Muscle of leg (tissue), 11 donors: ENCODE results near the gene TMEM52. TPM values are rescaled to one million over a fixed set of nuclear protein-coding genes. Genes with fewer than 3 reads are reported as not detected.
"Not testable (repeated sequence)": the region's sequence is repeated elsewhere in the genome, so short reads cannot be mapped to it uniquely, and the experiment has no call there.

ENCODE experiments used
- DNase-seq: peaks from one replicate; pipeline ENCODE4 v3.0.0; 2013
- H3K27ac ChIP-seq: one replicate; pipeline ENCODE4 v1.5.1; 2013; ENCODE audit warnings: mild to moderate bottlenecking, low read length, control low read depth
- H3K27me3 ChIP-seq: one replicate; pipeline ENCODE4 v1.6.1; 2013; ENCODE audit warnings: low read length; ENCODE audit not compliant: control insufficient read depth, insufficient read depth
- H3K36me3 ChIP-seq: one replicate; pipeline ENCODE4 v1.6.1; 2013; ENCODE audit warnings: low read length; ENCODE audit not compliant: control insufficient read depth, insufficient read depth
- H3K4me1 ChIP-seq: one replicate; pipeline ENCODE4 v1.6.1; 2013; ENCODE audit warnings: low read length; ENCODE audit not compliant: control insufficient read depth, insufficient read depth
- H3K4me3 ChIP-seq: one replicate; pipeline ENCODE4 v1.5.1; 2013; ENCODE audit warnings: low read length, control low read depth
- H3K9me3 ChIP-seq: replicated peaks from 2 replicates; pipeline ENCODE4 v1.6.1; 2013; ENCODE audit warnings: low read depth, low read length; ENCODE audit not compliant: control insufficient read depth
- WGBS: methylation state at CpG from one replicate; pipeline ENCODE4 v1.1.5; 2013; ENCODE audit warnings: missing lambda C conversion rate; ENCODE audit not compliant: insufficient coverage; 5-methylcytosine and 5-hydroxymethylcytosine counted together
- polyA plus RNA-seq, 8 donors: library from polyadenylated mRNA; unstranded; fragments of 120-200 nt; gene quantifications; one replicate each; pipeline versions ENCODE4 v1.2.1 to v1.2.3, GENCODE V29; 2013; ENCODE audit warnings: inconsistent platforms in 1 of 8, low replicate concordance in 1 of 8; ENCODE audit not compliant: insufficient read length in 8 of 8, insufficient read depth in 1 of 8
- total RNA-seq: library from RNA; stranded (reverse); fragments of 120-200 nt; gene quantifications from one replicate; pipeline ENCODE4 v1.2.4, GENCODE V29; 2013

Gene TMEM52
- total and polyA plus RNA-seq, 9 donors, result 43.3 to 129 (median 84.8) TPM

DNA sequence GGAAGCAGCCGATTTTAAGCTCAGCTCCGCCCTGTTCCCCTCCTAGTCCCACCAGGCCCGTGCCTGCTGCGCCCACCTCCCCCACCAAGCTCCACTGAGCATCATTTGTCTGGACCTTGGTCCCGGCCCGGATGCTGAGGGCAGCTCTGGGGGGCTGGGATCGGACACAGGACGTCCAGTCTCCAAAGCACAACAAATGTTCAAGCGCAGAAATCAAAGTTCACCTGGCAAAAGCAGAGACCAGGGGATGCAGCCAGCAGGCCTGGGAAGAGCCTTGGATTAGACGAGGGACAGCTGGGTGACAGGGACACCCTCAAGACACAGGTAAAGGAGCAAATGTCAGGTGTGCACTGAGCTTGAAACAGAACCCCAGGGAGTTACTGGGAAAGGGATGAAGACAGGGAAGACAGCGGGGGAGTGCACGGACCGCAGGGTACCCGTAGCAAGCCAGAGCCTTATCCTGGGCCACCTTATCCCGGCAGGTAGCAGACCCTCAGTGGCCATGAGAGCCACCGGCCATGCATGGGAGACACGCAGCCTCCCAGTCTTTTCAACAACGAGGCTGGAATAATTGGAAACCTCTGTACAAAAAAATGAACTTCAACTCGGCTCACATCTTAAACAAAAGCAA is 22.2 kb upstream of the TMEM52 start:
- H3K36me3 ChIP-seq, result no peaks in the 10 kb centered on the region
- no peak overlapping the region for H3K27ac ChIP-seq
- WGBS, result 54% methylated on average over 17 of the region's 19 CpGs
- no peak for DNase-seq
- H3K4me1 ChIP-seq, result peaks cover 15% of the 10 kb centered on the region
- H3K4me3 ChIP-seq, result no peak overlapping the region
- no peaks in the 10 kb centered on the region for H3K9me3 ChIP-seq
- H3K27me3 ChIP-seq, result peaks cover 8% of the 10 kb centered on the region

DNA sequence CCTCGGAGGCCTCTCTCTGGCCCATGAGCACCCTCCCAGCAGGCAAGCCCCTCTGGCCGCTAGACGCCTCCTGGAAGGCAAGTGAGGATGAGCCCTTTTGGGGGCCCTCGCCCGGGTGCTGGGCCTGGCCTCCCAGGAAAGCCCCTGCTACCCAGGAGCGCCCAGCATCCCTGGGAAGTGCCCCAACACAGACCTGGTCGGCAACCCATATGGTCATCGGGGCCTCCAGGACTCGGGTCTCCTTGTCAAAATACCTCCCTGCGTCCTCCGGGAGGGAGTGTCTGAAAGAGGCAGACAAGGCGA is 21.0 kb upstream of the TMEM52 start:
- 73% methylated on average over 12 of the region's 12 CpGs for WGBS
- H3K27ac ChIP-seq, result no peak overlapping the region
- no peak for DNase-seq
- H3K4me3 ChIP-seq, result no peak overlapping the region
- H3K27me3 ChIP-seq, result peaks cover 5% of the 10 kb centered on the region
- H3K9me3 ChIP-seq, result no peaks in the 10 kb centered on the region
- no peaks in the 10 kb centered on the region for H3K36me3 ChIP-seq
- H3K4me1 ChIP-seq, result peaks cover 11% of the 10 kb centered on the region

DNA sequence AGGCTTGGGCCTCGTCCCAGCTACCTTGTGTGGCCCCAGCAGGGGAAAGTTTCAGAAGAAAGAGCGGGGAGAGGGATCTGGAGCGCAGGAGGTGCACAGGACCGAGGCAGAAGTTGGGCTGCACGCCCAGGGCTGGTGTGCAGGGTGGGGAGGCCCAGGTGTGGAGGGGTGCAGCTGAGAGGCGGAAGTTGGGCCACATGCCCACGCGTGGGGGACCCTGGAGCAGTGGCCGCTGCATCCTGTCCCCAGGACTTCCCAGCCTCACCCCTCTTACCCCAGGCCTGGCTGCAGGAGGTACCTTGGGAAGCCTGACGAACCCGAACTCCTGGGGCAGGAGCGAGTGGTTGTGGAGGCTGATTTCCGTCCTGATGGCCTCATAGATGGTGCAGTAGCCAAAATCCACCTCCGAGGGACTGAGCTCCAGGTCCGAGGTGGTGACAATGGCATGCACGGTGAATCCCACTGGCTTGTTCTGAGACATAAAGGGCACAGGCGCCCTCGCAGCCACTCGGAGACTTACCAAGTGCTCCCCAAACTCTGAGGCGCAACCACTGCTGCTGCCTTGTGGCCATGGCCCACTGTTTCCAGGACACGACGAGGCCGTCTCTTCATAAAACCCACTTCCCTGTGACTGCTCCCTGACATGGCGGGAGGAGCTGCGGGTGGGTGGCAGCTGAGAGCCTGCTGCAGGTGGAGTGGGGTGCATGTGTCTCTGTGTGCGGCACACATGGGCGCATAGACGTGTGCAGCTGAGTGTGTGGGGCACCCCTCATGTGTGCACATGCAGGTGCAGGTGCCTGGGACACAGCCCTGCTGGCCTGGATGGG is 20.4 kb upstream of the TMEM52 start:
- 79% methylated on average over 22 of the region's 28 CpGs for WGBS
- H3K4me3 ChIP-seq, result no peak overlapping the region
- peaks cover 11% of the 10 kb centered on the region for H3K4me1 ChIP-seq
- H3K27me3 ChIP-seq, result peaks cover 5% of the 10 kb centered on the region
- H3K27ac ChIP-seq, result no peak overlapping the region
- H3K9me3 ChIP-seq, result no peaks in the 10 kb centered on the region
- no peaks in the 10 kb centered on the region for H3K36me3 ChIP-seq
- no peak for DNase-seq

DNA sequence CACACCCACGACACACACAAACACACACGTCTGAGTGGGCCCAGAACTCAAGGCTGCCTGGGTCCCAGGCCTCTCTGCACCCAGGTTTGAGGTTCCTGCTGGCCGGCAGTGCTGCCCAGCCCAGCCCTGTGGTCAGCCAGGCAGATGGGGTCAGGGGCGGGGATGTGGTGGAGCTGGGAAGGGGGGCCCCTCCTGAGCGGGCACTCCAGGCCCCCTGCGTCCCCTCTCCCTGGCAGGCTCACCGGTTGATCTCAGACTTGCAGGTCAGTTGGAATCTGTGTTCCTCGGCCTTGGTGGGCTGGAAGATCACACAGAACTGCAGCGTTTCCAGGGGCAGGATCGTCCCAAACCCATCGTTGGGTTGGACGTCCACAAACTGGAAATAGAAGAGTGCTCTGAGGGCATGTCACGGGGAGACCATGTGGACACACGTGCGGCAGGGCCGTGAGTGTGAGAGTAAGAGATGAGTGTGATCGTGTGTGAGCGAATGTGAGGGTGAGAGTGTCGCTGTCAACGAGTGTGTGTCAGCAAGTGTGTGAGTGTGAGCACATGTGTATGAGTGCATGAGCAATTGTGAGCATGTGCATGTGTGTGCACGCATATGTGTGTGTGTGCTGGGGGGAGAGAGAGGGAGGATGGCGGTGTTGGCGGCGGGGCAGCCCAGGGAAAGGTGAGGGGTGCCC is 19.7 kb upstream of the TMEM52 start:
- WGBS, result 73% methylated on average over 24 of the region's 24 CpGs
- no peaks in the 10 kb centered on the region for H3K36me3 ChIP-seq
- H3K27me3 ChIP-seq, result peaks cover 5% of the 10 kb centered on the region
- no peak for DNase-seq
- H3K27ac ChIP-seq, result no peak overlapping the region
- H3K4me1 ChIP-seq, result peaks cover 5% of the 10 kb centered on the region
- no peaks in the 10 kb centered on the region for H3K9me3 ChIP-seq
- no peak overlapping the region for H3K4me3 ChIP-seq

DNA sequence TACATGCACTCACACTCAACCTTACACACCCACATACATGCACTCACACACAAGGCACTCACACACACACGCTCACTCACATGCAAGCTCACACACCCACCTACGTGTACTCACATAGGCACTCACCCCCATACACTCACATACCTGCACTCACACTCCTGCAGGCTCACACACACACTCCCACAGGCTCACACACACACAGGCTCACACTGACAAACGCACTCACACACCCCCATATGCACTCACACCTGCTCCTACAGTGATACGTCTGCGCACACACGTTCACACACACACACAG is 19.1 kb upstream of the TMEM52 start:
- WGBS, result 77% methylated on average over 6 of the region's 6 CpGs
- Histone ChIP-seq H3K27ac (no peak overlapping the region), H3K36me3 (no peaks in the 10 kb centered on the region), H3K4me1 (peaks cover 5% of the 10 kb centered on the region), H3K9me3 (no peaks in the 10 kb centered on the region), H3K4me3 (no peak overlapping the region), H3K27me3 (peaks cover 5% of the 10 kb centered on the region)
- DNase-seq, result no peak

DNA sequence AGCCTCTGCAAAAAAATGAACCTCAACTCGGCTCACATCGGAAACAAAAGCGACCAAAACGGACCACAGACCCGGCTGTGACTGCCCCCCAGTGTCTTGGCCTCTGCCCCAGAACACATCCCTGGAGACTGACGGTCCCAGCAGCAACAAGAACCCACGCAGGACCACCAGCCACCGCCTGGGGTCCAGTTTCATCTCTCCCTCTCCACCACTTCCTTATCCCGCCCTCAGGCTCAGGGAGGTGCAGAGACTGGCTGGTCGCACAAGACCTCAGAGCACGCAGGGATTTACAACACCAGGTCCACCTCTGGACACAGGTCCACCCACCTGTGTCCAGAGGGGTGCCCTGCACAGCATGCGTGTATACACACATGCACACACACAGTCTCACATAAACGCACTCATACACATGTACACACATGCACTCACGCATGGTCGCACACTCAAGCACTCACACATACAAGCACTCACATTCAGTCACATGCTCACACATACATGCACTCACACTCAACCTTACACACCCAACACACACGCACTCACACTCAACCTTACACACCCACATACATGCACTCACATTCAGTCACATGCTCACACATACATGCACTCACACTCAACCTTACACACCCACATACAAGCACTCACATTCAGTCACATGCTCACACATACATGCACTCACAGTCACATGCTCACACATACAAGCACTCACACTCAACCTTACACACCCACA is 18.6 kb upstream of the TMEM52 start:
- no peak for DNase-seq
- no peaks in the 10 kb centered on the region for H3K9me3 ChIP-seq
- peaks cover 5% of the 10 kb centered on the region for H3K4me1 ChIP-seq
- 71% methylated on average over 16 of the region's 16 CpGs for WGBS
- H3K4me3 ChIP-seq, result no peak overlapping the region
- H3K27ac ChIP-seq, result no peak overlapping the region
- peaks cover 5% of the 10 kb centered on the region for H3K27me3 ChIP-seq
- no peaks in the 10 kb centered on the region for H3K36me3 ChIP-seq

DNA sequence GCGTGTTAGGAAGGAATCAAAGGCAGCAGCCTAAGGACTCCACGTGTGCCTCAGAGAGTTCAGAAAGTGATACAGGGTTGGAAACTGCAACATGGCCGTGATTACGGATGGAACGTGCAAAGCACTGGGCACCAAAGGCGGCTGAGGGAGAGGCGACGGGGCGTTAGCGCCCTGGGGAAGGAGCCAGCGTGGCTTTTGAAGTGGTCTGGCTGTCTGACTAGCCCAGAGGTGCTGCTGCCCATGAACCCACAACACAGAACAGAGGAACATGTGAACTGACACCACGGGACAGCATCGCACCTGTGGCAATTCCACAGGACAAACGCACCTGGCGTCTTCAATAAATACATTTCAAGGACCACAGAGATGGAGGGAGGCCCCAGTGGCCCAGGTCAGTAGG is 18.0 kb upstream of the TMEM52 start:
- Histone ChIP-seq H3K36me3 (no peaks in the 10 kb centered on the region), H3K27me3 (peaks cover 5% of the 10 kb centered on the region), H3K27ac (no peak overlapping the region), H3K9me3 (no peaks in the 10 kb centered on the region), H3K4me3 (no peak overlapping the region), H3K4me1 (no peaks in the 10 kb centered on the region)
- no peak for DNase-seq
- 68% methylated on average over 11 of the region's 15 CpGs for WGBS

DNA sequence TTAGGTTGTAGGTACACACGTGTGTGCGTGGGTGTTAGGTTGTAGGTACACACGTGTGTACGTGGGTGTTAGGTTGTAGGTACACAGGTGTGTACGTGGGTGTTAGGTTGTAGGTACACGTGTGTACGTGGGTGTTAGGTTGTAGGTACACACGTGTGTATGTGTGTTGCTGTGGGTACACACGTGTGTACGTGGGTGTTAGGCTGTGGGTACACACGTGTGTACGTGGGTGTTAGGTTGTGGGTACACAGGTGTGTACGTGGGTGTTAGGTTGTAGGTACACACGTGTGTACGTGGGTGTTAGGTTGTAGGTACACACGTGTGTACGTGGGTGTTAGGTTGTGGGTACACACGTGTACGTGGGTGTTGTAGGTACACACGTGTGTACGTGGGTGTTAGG is 15.8 kb upstream of the TMEM52 start:
- not testable (repeated sequence) for DNase-seq, H3K4me3 ChIP-seq, H3K27ac ChIP-seq, H3K36me3 ChIP-seq, H3K27me3 ChIP-seq, H3K9me3 ChIP-seq, H3K4me1 ChIP-seq
- WGBS, result 93% methylated on average over 21 of the region's 21 CpGs

DNA sequence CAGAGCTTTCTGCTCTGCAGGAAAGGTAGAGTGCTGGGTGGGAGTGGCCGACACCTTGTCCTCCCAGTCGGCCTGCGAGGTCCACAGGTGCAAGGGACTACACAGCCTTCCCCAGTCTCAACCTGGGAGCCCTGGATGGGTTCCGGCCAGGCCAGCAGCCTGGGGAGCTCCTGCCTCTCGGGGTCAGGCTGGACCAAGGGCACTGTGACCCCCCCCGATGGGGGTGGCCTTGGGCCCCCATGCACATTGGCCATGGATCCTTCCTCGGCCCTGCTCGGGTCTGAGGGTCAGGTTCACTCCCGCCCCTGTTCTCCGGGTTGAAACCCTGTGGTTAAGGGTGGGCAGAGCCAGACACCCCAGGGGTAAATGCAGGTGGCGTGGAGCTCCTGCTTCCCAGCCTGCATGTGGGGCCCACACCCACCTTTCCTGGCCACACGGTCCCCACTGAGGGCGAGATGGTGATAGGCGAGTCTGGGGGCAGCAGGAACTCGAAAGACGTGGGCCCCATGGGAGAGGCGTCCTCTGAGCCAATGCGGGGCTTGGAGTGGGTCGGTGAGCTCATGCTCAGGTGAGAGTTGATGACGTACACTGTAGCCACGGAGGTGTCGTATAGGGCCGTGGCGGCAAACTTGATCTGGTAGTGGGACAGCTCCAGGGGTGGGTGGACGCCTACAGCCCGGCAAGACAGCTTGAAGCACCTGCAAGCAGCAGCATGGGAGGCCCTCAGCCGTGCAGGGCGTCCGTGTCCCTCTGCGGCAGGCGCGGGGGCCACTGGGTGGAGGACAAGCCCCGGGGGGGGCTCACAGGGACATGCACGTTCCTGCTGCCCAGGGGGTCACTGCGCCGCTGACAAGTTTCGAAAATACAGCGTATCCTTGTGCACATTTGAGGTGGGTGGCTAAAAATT is 10.8 kb upstream of the TMEM52 start:
- no peak overlapping the region for H3K27ac ChIP-seq
- H3K9me3 ChIP-seq, result no peaks in the 10 kb centered on the region
- 75% methylated on average over 35 of the region's 38 CpGs for WGBS
- H3K4me1 ChIP-seq, result peaks cover 12% of the 10 kb centered on the region
- H3K27me3 ChIP-seq, result no peaks in the 10 kb centered on the region
- no peaks in the 10 kb centered on the region for H3K36me3 ChIP-seq
- H3K4me3 ChIP-seq, result no peak overlapping the region
- DNase-seq, result no peak
